HG03378 (cell line): ENCODE measurements around the gene MAML2.

Source experiments
- ATAC-seq: cut with Tn5 transposase; IDR thresholded peaks from one replicate; pipeline ENCODE4 v1.9.1; 2021; ENCODE audit warnings: mild to moderate bottlenecking, moderate library complexity; ENCODE audit not compliant: unreplicated experiment

The MAML2 gene

GRCh38 chr11:96054870-96055705, 287.9 kb downstream of the MAML2 start:
- no peak for ATAC-seq

- peak; percentile 31 for ATAC-seq
Measured at GRCh38 chr11:96052921-96053651, 289.9 kb downstream of the MAML2 start.

- ATAC-seq = peak; percentile 97
Measured at GRCh38 chr11:96051820-96052219, 291.2 kb downstream of the MAML2 start.

- no peak for ATAC-seq
Measured at GRCh38 chr11:96050435-96051182, 292.4 kb downstream of the MAML2 start.

GRCh38 chr11:96049426-96049825, 293.6 kb downstream of the MAML2 start:
- ATAC-seq = no peak

- ATAC-seq = no peak
Measured at GRCh38 chr11:96045622-96046456, 297.2 kb downstream of the MAML2 start.

GRCh38 chr11:96044747-96045146, 298.2 kb downstream of the MAML2 start:
- no peak for ATAC-seq

- ATAC-seq = no peak
Measured at GRCh38 chr11:96044311-96044710, 298.7 kb downstream of the MAML2 start.

- no peak for ATAC-seq
Measured at GRCh38 chr11:96043291-96043690, 299.7 kb downstream of the MAML2 start.

- ATAC-seq = no peak
Measured at GRCh38 chr11:96038046-96038445, 304.9 kb downstream of the MAML2 start.

GRCh38 chr11:96037405-96037949, 305.5 kb downstream of the MAML2 start:
- no peak for ATAC-seq

GRCh38 chr11:96036863-96037262, 306.1 kb downstream of the MAML2 start:
- ATAC-seq = no peak

- ATAC-seq = no peak
Measured at GRCh38 chr11:96035740-96036078, 307.3 kb downstream of the MAML2 start.

GRCh38 chr11:96035031-96035739, 307.8 kb downstream of the MAML2 start:
- ATAC-seq = no peak

- ATAC-seq = no peak
Measured at GRCh38 chr11:96033599-96033998, 309.4 kb downstream of the MAML2 start.

- no peak for ATAC-seq
Measured at GRCh38 chr11:96033095-96033494, 309.9 kb downstream of the MAML2 start.

GRCh38 chr11:96028746-96029145, 314.2 kb downstream of the MAML2 start:
- no peak for ATAC-seq

GRCh38 chr11:96027021-96027420, 316.0 kb downstream of the MAML2 start:
- ATAC-seq = no peak

- ATAC-seq = no peak
Measured at GRCh38 chr11:96026310-96026709, 316.7 kb downstream of the MAML2 start.

GRCh38 chr11:96024666-96025065, 318.3 kb downstream of the MAML2 start:
- no peak for ATAC-seq
